GM18517 (cell line): ENCODE data around the gene MSRB3.

Experiments
- ATAC-seq: cut with Tn5 transposase; IDR thresholded peaks from one replicate; pipeline ENCODE4 v1.9.1; 2021; ENCODE audit warnings: mild to moderate bottlenecking, moderate library complexity; ENCODE audit not compliant: unreplicated experiment

Gene MSRB3

DNA sequence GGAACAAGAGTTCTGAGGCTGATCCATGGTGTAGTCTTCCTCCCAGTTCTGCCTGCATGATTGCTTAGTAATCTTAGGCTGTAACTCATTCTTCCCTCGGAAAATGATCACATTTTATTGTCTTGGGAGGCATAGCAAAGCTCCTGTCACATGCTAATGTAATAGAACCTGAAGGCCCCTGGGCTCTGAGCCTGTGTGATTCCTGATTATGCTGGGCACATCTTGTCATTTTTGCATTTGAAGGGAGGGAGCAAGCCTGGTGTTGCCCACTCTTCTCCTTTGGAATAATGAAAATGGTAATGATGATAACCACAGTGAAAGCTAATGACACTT is 215.4 kb downstream of the MSRB3 start:
- no peak for ATAC-seq

DNA sequence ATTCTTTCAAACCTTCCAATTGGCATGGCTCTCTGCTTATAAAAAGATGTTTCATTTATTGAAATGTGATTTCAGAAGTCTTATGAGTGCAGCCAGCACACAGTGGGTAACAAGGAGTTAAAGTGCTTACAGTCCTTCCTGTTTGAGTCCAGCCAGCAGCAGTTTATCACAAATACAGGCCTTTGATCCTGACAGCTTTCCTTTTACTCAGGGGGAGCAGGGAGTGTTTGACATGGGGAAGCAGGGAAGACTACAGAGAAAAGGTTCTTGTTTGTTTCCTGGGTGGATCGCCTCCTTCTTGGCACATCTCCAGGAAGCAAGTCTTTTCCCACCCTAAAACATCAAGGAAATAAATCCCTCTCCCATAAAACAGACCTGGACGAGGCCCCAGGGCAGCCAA is 216.1 kb downstream of the MSRB3 start:
- ATAC-seq, result no peak

DNA sequence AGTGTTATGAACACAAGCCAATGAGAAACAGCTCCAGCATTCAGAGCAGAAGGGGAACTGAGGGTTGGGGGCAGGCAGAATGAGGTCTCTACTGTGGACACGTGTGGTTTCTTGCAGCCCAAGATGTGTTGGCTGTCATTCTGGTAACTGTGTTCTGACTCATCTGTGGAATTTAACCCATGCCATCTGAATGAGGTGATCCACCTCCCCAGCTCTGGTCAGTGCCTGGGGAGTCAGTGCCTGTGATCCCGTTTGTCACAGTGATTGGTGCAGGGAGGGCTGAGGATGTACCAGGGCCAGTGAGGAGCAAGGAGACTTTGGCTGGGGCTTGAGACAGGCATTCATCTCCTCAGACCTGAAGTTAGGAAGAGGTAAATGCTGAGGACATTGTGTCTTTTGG is 216.8 kb downstream of the MSRB3 start:
- ATAC-seq, result no peak

DNA sequence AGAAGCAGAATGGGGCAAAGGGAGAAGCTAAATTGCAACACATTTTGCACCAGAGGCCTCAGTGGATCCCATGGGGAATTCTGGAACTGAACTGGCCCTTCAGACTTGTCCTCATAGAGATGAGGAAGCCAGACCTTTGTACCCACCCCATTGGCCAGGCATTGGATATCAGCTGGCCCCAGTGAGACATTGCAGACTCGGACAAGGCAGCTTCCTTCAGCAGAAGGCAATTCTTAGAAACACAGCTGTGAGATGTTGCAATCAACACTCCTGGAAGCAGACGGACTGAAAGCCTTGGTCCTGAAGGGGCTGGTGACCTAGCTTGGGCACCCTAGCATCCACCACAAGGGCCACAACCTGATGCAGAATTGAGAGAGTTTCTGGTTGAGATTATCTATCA is 218.1 kb downstream of the MSRB3 start:
- no peak for ATAC-seq

DNA sequence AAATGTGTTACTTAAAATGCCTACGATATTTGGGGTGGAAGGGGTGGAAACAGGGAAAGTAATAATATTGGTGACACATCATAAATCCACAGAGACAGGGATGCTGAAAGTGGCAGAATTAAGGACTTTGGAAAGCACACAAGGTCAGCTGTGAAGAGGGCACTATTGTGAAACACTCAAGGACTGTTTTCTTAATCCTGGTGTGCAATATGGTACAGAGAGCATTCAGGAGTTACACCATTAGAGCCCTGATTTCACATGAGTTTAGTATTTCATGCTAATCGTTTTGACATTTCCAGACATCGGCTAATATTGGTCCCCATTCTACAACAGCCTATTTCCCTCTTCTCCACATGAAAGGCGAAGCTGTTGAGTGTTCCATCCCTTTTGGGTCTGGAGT is 219.2 kb downstream of the MSRB3 start:
- no peak for ATAC-seq

DNA sequence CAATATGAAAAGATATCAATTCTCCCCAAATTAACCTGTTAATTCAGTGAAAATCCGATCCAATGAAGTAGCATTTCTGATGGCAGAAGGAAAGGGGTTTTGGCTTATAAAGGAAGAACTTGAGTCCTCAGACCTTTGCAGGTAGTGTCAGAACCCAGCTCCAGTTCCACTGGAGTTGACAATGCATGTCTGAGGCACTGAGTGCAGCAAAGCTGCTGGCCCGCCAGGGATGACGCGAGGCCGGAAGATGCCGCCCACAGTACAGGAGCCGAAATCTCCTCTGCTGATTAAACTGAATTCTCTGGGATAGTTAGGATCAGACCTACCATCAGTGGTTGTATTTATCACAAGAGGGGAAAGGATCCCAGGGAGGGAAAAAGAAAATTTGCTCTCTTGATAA is 220.7 kb downstream of the MSRB3 start:
- ATAC-seq, result no peak

DNA sequence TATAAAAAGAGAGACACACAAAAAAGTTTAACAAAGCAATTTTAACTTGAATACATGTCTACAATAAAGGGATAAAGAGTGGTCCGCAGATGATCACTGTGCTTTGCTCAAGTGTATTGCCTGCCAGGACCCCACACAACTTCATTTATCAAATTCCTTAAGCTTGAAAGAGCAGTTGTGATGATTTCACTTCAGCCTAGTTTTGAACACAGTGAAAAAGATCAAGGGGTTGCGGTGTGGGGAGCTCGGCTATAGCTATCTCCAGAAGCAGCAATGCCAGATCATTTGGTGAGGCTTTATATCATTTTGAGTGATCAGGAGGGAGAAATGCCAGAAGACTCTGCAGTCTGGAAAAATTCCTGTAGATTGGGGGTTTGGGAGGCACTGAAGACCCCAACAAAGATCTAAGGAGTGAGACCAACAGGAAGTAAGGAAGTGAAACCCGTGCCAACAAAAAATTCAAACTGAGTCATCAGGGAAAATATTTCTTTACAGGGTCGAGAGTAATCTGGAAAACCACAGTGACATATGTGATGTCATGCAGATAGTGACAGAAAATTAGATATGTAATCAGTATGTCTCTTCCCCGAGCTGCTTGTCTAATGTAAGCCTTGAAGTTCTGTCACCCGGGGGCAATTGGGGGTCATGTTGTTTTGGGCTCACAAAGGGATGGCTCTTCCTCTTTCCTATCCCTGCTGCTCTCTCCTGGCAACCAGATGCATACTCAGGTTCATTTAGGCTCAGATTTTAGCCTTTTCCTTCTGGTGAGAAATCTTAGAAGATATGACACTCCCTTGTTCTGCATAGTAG is 221.8 kb downstream of the MSRB3 start:
- no peak for ATAC-seq

DNA sequence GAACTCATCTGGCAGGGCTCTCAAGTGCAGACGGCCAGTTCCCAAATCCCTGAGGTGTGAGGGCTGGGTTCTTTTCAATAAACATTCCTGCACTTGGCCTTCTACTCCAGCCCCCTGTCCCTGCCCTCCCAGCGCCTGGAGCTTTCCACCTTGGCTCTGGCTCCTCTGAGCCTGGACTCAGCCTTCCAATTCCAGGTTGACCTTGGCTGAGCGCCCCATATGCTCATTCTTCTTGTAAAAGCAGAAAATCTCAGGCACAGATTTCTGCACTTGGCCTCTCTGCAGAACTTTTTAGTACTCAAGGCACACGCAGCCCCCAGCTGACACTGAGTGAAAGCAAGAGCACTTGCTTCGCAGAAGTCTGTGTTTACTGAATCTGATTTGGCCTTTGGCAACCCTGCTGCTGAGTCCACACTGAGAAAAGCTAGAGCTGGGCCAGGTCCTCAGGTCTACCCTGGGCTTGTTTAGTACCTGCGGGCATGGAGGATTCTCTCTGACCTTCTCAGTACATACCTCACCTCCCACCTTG is 222.7 kb downstream of the MSRB3 start:
- no peak for ATAC-seq

DNA sequence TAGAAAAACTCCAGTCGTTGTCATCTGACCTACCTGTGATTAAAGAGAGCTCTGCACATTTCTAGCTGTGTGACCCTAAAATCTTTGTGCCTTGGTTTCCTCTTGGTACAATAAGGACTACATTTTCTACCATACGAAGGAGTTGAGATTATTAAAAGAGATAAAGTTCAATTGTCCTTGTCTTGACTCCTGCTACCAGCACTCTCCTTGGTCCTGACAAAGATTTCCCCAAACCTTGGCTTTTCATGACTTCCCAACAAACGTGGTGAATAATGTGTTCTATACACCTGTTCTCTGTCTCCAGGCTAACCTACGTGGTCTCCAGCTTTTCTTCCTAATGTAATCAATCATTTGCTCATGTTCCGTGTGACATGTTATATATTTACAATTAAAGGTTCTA is 223.5 kb downstream of the MSRB3 start:
- ATAC-seq, result no peak

DNA sequence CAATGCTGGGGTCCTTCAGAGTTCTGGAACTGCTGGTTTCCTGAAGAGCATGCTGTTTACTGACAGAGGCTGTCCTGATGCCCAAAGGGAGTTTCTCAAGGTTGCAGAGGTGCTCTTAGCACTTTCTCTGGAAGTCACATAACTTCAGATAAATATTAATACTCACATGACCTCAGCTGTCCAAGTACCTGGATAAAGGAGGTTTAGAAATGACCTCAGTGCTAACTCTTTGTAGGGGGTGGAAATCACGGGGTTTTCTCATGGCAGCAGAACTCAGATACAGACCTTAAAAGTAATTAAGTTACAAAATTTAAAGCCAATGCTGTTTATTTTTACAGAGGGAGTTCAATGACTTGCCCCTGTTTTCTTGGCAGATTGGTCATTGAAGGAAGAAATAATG is 225.9 kb downstream of the MSRB3 start:
- ATAC-seq, result no peak

DNA sequence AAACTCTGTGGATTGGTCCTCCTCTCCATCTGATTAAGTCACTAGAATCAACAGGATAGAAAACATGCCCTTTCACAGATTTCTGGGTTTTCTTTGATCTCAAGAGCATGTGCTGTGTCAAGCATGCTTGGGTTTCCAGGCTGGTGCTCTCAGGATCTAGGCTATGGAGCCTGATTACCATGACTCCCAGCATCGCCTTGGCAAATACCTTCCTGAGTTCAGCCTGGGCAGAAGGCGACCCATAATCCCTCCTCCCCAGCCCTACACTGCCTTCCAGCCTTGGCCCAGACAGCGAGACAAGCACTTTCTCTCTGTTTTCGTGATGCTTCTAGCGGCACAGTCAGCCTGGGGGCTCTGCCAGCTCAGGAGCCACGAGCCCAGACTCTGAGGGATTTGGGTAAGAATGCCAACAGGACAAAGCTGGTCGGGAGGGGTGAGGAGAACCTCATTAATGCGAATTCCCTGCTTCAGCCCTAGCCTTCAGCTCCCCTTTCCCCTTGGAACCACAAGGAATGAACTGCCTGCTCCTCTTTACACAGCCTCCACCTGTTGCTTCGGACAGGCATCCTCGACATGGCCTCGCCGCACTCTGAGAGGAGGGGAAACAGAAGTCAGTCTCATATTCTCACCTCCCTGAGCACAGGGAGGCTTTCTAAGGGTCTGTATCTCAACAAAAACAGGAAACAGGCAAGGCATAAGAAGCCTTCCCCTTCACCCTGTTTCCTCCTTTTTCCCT is 227.1 kb downstream of the MSRB3 start:
- ATAC-seq, result no peak

DNA sequence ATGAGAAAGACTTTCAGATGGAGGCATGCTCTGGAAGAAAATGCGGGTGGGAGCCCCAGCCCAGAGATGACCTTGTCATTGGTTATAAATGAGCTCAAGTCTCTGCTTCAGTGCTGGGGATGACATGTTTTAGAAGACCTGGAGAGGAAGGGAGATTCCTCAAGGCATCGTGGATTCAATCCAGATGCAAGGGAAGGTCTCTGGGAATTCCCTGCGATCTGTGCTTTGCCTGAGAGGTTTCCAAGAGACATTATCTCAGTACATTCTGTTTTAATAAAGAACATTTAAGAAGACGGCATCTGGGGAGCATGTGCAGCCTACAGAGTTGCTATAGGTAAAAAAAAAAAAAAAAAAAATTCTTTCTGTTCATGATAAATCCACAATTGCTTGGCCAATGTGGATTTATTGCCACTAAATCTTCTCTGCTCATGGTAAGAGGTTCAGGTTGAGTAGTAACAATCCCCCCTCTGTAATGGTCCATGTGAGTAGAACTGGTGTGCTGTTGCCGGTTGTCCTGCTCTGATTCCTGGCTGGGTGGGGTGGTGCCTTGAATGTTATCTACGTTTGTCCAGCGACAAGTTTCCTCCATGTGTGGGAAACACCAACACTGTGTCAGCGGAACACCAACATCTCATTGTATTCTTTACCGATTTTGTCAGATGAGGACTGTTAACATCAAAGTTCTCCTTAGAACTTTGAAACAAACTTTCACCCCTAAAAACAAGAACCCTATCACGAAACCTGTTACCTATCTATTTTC is 230.0 kb downstream of the MSRB3 start:
- ATAC-seq, result no peak

DNA sequence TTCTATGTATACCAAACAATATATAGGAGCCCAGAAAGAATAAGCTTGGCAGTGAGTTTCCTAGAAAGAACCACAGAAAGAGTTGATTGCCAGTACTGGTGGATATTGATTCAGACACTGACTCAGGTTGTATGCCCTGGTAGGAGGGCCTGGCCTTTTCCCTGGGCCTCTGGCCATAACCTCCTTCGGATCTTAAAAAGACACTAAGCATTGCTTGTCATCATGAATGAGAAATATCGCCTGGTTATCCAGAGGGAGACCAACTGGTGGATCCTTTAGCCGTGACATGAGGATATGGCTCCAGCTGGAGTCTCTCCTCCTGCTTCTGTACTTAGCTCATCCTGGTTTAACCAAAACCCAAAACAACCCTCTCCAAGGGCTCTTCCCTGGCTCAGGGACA is 231.5 kb downstream of the MSRB3 start:
- no peak for ATAC-seq

DNA sequence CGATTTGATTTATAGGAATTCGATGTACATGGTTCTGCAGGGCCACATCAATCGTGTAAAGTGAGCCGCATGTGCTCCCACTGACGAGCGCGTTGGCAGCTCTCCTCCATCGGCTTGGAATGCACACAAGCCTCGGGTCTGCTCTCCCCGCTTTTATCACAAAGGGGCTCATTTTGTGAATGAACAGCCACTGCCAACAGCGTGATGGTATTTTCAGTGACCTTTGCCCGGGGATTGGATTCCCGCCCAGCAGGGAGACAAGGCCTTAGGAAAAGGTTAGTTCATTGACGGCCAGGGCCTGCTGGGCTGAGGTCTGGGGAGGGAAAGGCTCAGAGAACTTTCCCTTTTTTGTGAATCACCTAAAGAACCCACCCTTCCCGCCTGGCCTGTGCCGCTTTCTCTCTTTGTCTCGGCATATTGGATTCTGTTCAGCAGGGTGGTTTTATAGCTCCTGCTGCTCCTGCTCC is 232.1 kb downstream of the MSRB3 start:
- ATAC-seq, result no peak

DNA sequence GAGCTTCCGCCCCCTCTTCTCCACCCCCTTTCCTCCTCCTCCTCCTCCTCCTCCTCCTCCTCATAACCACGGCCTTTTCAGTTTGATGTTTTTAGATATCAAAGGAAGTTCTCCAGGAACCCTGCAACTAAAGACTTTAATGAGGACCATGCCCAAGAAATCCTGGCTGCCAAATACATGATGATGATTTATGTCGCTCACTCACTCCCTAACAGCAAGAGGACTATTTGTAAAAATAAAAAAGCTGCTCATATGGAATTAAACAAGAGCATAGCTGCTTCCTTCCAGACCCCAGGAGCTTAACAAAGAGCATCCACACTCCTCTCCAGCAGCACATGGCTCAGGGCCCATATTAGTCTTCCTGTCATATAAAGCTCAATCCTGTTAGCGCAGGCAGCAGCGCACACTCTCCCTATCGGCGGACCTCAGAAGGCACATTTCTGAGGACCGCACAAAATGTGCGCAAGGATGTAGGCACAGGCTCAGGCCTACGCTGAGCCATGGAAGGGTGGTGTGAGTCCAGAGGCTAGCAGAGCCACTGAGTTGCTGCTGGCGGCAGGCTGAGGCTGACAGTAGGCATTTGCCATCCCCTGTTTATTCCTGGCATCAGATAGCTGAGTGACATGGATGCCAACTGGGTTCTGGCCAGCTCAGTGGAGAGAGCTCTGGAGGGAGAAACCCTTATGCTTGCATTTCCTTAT is 232.8 kb downstream of the MSRB3 start:
- no peak for ATAC-seq

DNA sequence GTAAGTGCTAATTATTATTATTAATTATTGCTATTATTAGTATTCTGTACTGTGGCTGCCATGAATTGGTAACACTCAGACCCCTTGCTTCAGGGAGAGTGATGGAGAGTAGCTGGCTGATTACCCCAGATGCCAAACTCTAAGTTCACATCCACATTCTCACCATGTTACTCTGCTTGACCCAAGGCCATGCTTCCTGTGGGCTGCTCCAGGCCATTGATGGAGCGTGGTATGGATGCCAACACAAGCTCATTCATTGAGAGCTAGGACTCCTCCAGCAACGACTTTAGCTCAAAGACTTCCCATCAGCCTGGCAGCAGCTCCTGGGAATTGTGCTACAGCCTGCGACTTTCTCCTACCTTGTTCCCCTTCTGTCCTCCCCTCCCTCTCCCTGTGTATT is 233.4 kb downstream of the MSRB3 start:
- ATAC-seq, result no peak
